Measurements from ENCODE around the gene UBE3B.

The UBE3B gene

DNA sequence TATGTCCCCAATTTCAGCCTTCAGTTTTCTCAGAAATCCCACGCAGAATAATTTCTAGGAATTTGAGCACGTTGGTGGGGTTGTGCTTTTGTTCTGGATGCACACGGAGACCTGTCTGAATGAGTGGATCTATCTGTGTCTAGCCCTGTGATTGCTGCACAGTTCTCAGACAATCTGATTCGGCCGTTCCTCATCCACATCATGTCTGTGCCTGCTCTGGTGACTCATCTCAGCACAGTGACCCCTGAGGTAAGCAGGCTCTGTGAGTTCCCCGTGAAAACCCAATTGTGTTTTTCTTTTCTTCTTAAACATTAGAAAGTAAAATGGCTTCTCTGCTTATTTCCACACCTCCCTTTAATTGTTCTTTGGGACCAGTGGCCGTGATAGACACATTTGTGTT is 20.2 kb downstream of the UBE3B start:
- no peak for DNase-seq (ENCODE audit: low read depth)

DNA sequence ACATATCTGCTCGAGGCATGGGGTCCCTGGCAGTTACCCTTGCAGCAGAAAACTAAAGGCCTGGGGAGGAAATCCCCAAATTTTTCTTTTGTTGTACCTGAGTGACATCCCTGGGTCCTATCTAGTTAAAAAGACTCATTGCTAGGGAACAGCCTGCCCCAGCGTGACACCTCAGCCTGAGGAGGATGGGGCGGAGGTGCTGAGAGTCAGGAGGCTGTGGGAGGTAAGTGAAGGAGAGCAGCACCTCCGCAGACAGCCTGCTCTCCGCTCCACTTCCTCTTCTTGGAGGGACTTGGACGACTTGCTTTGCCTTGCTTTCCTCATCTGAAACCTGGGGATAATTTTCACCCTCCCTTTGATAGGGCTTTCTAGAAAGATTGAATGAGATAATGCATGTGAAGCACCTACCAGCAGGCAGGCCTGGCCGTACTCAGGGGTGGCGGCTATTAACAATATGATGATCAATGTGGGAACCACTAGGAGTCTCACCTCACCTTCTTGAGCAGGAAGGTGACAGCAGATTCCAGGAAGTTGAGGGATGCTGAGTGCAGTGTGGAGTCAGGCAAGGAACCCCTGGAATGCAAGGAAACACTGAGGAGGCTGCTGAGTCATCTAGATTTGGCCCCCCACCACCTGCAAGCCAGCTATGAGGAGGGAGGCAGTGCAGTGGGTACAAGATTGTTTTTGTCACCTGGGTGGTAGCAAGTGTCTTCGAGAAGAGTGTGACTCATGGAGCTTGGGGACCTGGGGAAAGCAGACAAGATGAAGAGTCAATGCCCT is 23.2 kb downstream of the UBE3B start:
- no peak for DNase-seq (ENCODE audit: low read depth)

DNA sequence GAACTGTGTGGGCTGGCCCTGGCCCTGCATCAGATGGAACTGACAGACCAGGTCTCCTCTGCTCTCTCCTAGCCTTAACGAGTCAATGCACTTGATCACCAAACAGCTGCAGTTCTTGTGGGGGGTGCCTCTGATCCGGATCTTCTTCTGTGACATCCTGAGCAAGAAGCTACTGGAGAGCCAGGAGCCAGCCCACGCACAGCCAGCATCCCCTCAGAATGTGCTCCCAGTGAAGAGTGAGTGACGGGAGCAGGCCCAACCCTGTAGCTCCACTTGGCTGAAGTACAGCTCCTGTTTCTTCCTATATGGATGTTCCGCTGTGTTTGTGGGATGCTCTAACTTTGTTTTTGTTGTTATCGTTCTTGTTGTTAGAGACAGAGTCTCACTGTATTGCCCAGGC is 23.9 kb downstream of the UBE3B start:
- no peak for DNase-seq (ENCODE audit: low read depth)

DNA sequence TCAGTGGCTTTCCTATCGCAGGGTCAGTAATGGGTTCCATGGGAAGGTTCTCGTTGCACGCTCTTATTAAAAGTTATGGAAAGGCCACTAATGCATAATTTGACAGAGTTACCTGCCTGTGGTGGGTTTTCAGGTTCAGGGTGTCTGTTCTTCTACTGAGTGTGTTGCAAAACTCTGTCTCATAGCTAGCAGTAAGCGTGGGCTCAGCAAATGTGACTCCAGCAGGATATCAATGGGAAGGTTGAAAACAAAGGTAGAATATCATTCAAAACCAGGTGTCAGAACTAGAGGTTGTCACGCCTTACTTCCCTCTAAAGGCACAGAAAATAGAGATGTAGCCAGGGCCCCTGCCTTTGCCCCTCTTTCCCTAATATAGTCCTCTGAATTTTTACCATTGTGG is 24.9 kb downstream of the UBE3B start:
- no peak for DNase-seq (ENCODE audit: low read depth)

DNA sequence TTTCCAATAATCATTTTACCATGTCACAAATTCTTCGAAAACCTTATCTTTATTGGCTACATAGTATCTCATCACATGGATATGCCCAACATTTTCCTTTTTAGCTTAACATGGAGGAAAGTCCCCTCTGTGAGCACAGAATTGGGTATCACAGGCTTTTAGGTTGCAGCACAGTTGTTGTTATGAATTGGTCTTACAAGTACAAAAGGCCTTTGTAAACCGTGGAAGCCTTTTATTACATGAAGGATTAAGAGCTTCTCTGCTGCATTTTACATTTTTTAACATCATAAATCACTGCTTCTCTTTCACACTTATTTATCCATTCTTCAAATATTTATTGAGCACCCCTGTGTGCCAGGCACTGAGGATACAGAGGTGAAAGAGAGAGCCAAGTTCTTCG is 26.2 kb downstream of the UBE3B start:
- no peak for DNase-seq (ENCODE audit: low read depth)

DNA sequence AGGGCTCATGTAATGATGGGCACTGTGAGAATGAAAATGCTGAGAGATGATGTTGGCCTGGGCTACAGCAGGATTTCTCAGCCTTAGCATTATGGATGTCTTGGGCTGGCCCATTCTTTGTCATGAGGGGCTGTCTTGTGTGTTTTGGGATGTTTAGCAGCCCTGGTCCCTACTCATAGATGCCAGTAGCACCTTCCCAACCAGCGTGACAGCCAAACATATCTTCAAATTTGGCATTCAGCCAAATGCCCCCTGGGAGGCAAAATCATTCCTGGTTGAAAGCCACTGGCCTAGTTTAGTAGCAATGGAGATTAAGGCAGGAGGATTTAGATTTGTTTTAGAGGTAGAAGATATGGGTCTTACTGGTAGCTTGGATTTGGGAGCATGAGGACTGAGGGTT is 26.6 kb downstream of the UBE3B start:
- DNase-seq (ENCODE audit: low read depth), result no peak

DNA sequence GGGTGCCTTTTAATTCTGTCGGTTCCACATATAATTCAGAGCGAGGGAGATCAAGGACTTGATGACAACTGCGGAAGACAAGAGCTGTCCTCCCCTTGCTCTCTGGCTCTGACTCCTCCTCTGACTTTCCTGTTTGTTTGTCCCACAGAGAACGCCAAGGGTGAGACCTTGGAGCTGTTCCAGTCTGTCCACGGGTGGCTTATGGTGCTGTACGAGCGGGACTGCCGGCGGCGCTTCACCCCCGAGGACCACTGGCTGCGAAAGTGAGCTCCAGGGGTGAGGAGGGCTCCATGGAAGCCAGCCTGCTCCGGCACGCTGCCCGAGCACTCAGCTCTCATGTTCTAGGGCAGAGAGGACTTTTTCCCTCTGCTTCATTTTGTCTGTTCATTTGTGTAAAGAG is 32.8 kb downstream of the UBE3B start:
- DNase-seq (ENCODE audit: low read depth), result no peak

DNA sequence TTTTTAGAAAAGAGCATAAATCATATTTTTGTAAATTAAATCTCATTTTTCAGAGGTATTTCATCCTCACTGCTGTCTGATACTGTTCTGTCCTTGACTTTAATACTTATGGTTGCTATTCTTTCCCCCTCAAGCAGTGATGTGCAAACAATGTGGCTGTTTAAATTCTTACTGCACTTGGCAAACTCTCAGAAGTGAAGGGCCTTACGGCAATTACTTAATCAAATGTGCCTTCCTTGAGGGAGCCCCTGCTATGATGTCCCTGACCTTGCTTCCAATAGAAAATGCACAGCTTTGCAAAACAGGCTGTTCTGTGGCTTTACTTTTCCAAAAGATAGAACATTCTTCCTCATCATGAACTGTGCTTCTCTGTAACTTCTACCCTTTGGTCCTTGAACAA is 35.2 kb downstream of the UBE3B start:
- DNase-seq (ENCODE audit: low read depth), result no peak

DNA sequence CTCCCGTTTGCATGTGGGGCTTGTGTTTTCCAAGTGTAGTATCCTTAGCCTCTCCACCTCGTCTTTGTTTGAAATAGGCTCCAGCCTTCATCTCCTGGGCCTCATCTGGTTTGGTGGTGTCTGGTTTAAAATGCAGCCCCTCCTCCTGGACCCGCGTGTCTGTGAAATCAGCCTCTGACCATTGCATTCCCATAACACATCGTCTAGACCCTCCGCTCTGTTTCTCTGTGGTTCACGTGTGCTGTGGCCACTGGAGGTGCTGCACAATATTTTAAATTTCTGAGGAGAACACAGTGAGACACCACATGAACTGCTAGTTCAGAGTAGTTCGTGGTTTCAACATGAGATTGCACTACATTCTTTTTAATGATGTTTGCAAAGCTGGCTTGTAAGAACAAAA is 35.6 kb downstream of the UBE3B start:
- no peak for DNase-seq (ENCODE audit: low read depth)

DNA sequence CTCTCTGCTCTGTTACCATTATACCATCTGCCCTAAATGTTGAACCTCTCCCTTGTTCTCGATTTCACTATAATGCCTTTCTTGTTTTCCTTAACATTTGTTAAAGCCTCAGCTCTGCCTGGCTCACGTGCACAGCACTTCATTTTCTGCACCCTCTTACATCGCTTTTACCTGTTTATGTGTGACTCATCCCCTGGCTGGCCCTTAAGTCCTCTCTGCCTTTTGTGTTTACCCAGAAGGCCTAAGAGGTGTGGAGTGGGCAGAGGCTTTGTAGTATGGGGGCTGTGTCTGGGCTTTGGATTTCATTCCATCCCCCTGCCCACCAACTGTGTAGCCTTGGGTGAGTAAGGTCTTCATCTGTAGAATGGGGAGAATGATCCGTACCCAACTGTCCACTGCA is 36.5 kb downstream of the UBE3B start:
- DNase-seq (ENCODE audit: low read depth), result no peak

DNA sequence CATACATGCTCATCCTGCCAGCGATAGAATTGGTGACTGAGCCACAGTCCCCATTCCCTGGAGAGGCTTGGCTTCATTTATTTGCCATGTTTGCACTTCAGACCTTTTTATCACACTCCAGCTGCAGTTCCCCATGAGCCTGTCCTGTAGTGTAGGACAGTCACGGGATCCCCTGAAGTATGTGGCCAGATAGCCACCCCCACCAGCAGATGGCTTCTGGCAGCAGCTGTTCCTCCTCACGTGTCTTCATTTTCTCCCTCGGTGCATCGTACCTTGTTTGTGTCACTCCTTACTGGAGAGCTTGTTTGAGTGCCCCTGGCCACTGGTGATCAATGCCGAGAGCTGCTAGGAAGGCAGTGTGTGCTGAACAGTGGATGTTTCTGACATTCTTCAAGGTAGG is 40.2 kb downstream of the UBE3B start:
- DNase-seq (ENCODE audit: low read depth), result no peak

DNA sequence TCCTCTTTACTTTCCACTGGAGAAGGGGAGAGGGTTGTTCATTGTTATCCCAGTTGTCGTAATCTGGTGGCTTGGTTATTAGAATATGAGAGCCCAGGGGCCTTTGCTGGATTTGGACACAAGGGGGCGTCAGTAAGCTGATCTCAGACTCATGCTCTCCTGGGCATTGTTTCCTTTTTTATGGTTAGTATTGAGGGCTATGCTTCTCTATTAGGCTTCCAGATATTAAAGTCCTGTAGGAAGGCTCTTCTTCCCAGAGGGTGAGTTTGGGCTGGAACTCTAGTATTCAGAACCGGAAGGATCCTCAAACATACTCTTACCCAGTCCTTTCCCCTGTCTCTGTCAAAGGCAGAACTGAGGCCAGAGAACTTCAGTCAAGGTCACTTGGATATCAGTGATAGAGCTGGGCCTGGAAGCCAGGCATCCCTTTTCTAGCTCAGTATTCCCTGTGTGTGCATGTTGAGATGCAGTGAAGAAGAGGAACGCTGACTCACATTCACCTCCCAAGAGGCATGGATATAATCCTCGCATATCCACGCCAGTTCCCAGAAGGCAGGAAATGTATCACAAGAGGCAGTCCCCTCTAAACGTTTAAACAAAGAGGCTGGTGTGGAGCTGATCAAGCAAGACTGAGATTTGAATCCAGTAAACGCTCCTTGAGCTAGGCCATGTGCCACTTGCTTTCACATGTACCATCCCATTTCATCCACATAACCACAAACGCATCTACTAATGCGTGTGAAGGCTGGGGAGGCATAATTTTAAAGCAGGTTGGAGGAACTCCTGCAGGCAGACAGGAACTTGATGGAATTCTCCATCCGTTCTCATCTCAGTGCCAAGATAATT is 41.6 kb downstream of the UBE3B start:
- peak; percentile 5 for DNase-seq (ENCODE audit: low read depth)

DNA sequence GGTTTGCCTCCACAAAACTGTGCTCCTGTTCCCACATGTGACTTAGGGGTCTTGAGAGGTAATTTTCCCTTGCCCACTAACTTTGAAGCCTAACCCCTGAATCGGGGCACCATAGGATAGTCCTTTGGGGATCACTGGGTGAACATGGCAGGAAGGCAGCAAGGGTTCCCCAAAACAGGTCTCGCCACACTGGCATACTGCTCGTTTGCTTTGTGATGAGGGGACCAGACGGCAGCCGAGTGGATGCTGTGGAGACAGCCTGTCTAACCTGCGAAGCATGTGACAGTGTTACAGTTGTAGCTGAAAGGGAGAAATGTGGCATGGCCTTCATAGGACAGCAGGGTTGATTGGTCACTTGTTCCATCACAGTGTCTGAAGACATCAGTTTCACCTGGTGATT is 42.4 kb downstream of the UBE3B start:
- DNase-seq (ENCODE audit: low read depth), result no peak

DNA sequence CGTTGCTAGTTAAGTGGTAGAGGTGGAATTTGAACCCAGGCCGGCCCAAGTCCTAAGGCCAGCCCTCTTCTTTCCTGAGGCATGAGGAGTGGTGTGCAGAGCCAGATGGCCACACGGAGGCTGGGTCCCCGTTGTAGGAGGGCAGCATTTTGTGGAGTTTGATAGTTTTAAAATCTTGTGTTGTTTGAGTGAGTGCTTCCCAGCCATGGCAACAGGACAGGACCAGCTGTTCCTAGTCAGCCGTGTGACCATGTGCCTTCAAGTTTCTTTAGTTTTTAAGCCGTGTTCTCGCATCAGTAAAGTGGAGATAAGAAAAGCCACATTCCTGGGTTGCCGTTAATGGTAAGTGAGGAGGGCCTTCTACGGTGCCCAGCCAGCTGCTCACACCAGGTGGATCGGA is 44.4 kb downstream of the UBE3B start:
- DNase-seq (ENCODE audit: low read depth), result no peak

DNA sequence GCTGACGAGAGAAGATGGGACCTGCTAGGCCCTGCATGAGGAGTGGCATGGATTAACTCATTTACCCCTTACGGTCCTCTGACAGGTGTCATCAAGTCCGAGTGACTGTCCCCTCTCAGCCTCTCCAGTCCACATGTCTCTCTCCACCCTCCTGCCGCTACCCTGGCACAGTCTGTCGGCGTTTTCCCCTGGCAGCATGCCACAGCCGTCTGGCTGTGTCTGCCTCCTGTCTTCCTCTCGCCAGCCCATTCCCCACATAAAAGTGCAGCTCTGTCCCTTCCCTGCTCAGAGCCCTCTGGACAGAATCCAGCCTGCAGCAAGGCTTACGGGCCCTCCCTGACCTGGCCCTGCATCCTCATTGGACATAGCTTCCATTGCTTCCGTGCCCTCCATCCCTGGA is 45.6 kb downstream of the UBE3B start:
- DNase-seq (ENCODE audit: low read depth), result no peak

DNA sequence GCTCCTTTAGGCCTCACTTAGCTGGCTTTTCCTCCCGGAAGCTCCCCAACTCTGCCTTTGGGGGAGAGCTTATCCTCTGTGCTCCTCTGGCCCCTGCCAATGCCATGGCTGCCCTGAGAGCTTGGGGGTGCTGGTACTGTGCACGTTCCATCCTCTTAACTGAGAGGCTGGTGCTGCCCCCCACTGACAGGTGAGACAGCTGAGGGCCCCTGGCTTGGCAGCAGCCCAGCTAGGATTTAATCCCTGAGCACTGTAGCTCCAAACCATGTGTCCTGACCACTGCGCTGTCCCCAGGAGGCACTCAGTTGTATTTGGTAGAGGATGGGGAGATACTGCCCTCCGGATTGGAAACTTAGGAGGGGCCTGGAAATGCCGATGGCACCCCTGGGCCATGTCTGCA is 46.1 kb downstream of the UBE3B start:
- DNase-seq (ENCODE audit: low read depth), result no peak

DNA sequence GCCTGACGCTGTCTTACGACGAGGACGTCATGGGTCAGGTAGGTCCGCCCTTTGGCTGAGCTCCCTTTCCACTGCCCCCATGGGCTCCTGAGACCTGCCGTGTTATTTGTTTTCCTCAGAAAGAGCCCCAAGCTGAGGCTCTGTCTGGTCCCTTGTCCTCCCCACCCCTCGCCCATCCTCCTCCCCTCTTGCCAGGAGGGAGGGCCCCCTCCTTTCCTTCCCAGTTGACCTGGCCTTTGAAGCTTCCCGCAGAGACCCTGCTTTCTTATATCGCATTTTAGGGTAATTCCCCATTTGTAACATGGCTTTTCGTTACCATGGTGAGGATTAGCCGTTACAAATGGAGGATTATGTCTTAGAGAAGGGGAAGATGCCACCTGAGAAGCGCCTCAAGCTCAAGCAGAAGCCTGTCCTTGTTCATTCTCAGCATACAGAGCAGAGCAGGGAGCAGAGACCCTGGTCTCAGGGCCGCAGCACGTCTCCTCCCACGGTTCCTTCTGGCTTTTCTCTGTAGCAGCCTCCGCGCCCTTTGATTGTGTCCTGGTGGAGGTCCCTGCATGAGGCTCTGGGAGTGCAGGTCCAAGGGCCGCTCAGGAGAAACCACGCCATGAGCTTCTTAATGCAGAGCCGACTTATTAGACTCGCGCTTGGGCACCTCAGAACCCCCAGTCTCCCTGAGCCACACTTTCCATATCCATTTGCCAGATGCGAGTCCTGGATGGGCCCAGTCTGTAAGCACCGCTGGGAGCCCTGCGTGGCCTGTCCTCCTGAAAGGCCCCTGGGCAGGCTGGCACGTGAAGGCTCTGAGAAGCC is 47.2 kb downstream of the UBE3B start:
- no peak for DNase-seq (ENCODE audit: low read depth)

DNA sequence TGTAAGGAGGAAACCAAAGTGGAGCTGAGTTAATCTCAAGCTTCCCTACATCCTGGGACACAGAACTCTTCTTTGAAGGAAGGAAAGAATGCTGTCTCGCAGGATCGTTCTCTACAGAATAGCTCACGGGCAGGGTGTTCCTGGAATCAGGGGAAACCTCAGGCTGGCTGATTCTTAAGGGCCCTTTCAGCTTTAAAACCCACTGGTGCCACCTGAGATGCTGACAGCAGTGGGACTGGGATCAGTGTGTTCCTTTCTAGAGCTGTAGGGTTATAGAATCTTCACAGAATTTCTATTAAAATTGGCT is 47.8 kb downstream of the UBE3B start:
- DNase-seq (ENCODE audit: low read depth), result no peak

DNA sequence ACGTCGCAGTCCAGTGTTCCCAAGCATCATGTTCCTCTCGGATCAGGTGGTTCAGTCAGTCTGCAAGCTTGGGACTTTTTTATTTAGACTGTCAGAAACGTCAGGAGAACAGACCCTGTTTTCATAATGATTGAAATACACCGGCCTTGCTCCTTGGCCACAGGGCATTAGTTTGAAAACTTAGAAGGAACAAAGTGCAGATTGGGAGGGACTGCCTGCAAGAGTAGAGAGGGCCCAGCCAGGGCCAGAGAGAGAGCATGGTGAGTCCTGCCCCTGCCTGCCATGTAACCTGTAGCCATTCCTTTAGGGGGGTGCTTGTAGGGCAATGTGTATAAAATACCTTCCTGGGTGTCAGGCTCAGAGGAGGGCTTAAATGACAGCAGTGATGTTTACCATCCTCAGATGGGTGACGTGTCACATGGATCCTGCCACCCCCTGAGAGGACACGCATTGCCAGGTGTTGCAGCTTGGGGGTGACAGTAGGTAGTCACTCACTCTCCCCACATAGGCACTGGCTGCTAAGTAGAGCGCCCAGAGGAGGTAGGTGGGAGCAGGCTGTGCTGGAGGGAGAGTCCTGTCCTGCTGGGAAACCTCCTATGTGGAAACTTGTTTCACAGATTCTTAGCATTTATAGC is 50.2 kb downstream of the UBE3B start:
- no peak for DNase-seq (ENCODE audit: low read depth)

DNA sequence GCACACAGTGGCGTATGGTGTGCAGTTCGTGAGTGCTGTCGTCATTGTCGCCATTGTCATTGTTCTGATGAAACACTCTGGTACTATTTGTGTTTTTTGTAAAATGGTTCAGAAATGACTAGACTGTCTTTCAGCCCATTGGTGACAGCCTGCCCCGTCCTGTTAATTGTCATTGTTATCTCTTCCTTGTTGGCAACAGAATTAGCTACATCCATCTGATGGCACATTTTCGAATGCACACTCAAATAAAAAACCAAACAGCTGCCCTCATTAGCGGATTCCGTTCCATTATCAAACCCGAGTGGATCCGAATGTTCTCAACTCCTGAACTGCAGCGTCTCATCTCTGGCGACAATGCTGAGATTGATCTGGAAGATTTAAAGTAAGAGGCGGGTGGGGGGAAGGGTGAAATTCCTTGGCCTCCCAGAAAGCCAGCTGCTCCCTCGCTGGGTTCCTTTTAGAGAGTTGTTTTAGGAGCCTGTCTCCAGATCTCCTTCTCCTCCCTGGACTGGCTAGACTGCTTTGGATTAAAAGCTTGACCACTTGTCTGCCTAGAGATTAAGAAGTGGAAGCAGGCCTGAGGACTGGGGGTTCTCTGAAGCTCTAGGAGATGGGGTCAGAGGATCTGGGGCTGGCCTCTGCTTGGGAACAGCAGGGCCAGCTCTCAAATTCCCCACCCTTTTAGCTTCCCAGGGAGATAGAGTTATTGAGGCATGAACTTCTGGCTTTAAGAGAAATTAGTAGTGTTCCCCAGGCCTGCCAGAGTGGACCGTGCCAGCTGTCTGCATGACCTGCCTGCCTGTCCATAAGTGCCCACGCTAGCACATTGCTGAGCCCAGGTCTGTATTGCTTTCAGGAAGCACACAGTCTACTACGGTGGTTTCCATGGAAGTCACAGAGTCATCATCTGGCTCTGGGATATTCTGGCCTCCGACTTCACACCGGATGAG is 52.5 kb downstream of the UBE3B start:
- DNase-seq (ENCODE audit: low read depth), result no peak

DNA sequence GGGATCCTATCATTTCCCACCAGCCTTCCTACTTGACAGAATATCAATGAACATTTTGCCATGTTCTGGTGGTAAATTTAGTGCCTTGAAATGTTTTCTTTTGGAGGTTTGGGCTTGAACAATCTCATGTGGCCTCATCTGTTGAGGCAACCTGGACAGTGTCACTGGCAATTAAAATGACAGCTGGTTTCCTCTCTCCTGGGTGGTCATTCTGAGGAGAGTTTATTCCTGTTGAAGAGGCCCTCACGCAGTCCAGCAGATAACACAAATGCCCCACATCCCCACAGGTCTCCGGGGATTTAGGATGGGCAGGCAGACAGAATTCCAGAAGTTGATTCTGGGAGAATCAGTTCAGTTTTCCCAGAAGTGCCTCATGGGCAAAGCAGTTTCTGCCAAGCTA is 54.0 kb downstream of the UBE3B start:
- DNase-seq (ENCODE audit: low read depth), result no peak

Measured in activated T-helper 1 cell treated with Interleukin-2 at 50 U/mL for 16 hours (primary cell).